ENCODE data around the gene HHIPL1.
A peak's percentile ranks its signal among the peaks of the same experiment; 100 is the strongest.

Gene HHIPL1

DNA sequence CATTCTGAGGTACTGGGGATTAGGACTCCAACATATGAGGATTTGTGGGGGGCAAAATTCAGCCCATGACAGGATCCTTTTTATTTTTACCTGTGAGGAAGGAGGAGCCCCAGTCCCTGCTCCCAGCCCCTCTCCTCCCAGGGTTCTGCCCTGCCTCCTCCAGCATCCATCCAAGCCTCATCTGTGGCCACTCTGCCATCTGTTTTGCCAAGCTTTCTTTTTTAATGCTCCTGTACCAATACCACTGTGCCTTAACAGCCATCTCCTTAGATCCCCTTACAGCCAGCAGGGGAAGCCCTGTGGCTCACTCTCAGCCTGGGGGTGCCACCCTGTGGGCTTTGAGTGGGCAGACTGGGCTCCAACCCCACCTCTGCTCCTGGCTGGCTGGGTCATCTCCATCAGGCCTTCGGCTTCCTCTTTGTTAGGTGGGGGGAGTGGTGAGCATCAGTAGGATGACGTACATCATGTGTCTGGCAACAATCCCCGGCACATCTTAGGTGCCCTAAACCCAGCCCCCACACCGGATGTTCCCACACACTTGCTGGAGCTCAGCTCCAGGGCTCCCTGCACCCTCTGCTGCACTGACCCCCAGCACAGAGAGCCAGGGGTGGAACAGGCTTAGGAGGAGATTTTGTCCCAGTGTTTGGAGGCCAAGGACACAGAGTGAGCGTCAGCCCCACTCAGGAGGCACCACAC lies 79.4 kb downstream of the HHIPL1 start:
- DNase-seq (ENCODE audit: low spot score), result no peak
- in situ Hi-C loops (cut with MboI; ENCODE audit: low pct_unique_long_range_greater_than_20kb, low sequenced_read_pairs, unreplicated experiment), result loop anchor here (25.0 kb wide), 1 partner anchor 163 kb away; no protein-coding TSS in a partner anchor
- TF ChIP-seq, protein P1, sequence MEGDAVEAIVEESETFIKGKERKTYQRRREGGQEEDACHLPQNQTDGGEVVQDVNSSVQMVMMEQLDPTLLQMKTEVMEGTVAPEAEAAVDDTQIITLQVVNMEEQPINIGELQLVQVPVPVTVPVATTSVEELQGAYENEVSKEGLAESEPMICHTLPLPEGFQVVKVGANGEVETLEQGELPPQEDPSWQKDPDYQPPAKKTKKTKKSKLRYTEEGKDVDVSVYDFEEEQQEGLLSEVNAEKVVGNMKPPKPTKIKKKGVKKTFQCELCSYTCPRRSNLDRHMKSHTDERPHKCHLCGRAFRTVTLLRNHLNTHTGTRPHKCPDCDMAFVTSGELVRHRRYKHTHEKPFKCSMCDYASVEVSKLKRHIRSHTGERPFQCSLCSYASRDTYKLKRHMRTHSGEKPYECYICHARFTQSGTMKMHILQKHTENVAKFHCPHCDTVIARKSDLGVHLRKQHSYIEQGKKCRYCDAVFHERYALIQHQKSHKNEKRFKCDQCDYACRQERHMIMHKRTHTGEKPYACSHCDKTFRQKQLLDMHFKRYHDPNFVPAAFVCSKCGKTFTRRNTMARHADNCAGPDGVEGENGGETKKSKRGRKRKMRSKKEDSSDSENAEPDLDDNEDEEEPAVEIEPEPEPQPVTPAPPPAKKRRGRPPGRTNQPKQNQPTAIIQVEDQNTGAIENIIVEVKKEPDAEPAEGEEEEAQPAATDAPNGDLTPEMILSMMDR (IDR thresholded peaks at IDR 0.05; ENCODE audit: extremely low read depth, insufficient read depth, missing control alignments), result no peak

- DNase-seq (ENCODE audit: low spot score), result no peak
- in situ Hi-C loops (cut with MboI; ENCODE audit: low pct_unique_long_range_greater_than_20kb, low sequenced_read_pairs, unreplicated experiment), result loop anchor here (25.0 kb wide), 1 partner anchor 162 kb away; no protein-coding TSS in a partner anchor
- TF ChIP-seq, protein P1 (IDR thresholded peaks at IDR 0.05; ENCODE audit: extremely low read depth, insufficient read depth, missing control alignments), result no peak
Observed at GRCh38 chr14:99724939-99725773, 80.2 kb downstream of the HHIPL1 start.

DNA sequence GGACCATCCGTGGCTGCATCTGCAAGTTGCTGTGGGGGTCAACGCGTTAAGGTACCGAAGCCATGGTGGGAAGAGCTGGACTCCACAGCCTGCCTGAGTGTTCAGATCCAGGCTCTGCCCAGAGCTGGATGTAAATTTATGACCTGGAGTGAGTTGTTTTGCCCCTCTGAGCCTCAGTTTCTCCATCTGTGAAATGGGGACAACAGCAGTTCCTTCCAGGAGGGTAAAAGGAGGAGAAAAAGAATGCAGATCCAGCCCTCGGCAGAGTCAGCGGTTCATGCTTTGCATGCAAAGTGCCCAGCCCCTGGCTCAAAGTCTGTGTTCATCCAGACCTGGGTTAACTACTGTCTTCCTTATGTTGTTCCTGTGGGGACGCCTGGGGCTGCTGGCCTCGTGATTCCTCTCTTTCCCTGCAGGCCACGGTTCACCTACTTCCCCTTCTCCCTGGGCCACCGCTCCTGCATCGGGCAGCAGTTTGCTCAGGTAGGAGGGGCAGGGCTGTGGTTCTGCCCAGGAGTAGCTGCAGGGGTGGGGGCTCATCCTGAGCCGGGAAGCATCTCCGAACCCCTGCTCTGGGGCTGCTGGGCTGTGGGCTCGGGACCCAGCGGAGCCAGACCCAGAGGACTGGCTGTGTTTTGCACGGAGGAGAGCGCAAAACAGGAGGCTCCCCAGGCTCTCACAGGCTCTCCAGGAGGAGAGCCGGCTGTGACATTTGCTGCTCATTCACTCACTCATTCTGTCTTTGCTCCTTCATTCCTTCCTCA lies 81.0 kb downstream of the HHIPL1 start:
- no peak for DNase-seq (ENCODE audit: low spot score)
- TF ChIP-seq, protein P1 (IDR thresholded peaks at IDR 0.05; ENCODE audit: extremely low read depth, insufficient read depth, missing control alignments), result no peak
- in situ Hi-C loops (cut with MboI; ENCODE audit: low pct_unique_long_range_greater_than_20kb, low sequenced_read_pairs, unreplicated experiment), result no loop called here

DNA sequence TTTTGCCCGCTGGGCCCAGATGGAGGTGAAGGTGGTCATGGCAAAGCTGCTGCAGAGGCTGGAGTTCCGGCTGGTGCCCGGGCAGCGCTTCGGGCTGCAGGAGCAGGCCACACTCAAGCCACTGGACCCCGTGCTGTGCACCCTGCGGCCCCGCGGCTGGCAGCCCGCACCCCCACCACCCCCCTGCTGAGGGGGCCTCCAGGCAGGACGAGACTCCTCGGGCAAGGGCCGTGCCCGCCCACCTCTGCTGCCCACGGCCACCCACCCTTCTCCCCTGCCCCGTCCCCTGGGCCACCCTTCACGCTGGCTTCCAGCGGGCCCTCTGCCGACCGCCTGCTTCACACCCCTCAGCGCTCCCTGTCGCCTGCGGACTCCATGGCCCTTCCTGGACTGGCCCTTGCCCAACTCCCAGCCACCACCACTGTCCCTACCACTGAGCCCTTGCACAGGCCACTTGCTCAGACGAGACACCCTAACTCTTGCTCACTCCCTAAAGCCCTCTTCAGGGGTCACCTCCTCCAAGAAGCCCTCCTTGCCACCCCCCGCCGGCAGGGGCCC lies 81.7 kb downstream of the HHIPL1 start:
- no peak for DNase-seq (ENCODE audit: low spot score)
- in situ Hi-C loops (cut with MboI; ENCODE audit: low pct_unique_long_range_greater_than_20kb, low sequenced_read_pairs, unreplicated experiment), result no loop called here
- TF ChIP-seq, protein P1 (IDR thresholded peaks at IDR 0.05; ENCODE audit: extremely low read depth, insufficient read depth, missing control alignments), result no peak

DNA sequence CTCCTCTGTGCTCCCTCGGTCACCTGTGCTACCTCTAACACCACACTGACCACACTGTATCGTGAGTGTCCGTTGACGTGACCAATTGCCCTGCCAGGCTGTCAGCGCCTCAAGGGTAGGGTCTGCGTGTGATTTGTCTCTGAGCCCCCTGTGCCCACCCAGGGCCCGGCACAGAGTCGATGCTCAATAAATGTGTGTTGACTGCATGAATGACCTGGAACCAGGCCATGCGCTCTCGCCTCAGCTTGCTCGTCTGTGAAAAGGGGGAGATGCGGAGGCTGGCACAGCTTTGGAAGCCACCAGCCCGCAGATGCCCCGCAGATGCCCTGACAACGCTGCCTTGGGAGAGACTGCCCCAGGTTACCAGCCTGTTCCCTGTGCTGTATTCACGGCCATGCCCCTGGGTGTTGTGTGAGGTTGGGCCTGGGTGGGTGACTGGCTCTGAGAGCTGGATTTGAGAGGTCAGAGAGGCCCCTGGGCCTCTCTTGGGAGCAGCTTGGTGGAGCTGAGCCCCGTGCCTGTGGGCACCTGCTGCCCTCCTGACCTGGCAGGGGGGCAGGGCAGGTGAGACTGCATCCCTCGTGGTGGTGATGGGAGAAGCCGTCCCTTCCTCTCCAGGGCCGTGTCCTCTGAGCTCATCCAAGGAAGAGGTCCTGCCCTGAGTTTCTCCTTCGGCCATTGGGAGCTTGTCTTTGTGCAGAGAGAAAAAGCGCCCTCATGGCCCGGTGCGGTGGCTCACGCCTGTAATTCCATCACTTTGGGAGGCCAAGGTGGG lies 82.4 kb downstream of the HHIPL1 start:
- DNase-seq (ENCODE audit: low spot score), result peak; percentile 12
- TF ChIP-seq, protein P1 (IDR thresholded peaks at IDR 0.05; ENCODE audit: extremely low read depth, insufficient read depth, missing control alignments), result no peak

More for the DNA sequence above, 82.4 kb downstream of the HHIPL1 start:
- in situ Hi-C loops (cut with MboI; ENCODE audit: low pct_unique_long_range_greater_than_20kb, low sequenced_read_pairs, unreplicated experiment), result no loop called here

Data from GM13977 (cell line).